A549 treated with CpdA at 1 μM for 4 hours (cell line): ENCODE results near the gene NDUFAF4. TPM values are rescaled to one million over a fixed set of nuclear protein-coding genes. Genes with fewer than 3 reads are reported as not detected.

Experiments used
- total RNA-seq: library from RNA; stranded (reverse); fragments of 200-300 nt; extraction: Qiagen RNA extraction; gene quantifications from 5 replicates; pipeline ENCODE4 v1.2.3, GENCODE V29; 2022; ENCODE audit warnings: low read depth

Gene NDUFAF4
- 33.0 to 53.9 TPM (median 50.0 TPM) in 5 replicates for total RNA-seq

DNA sequence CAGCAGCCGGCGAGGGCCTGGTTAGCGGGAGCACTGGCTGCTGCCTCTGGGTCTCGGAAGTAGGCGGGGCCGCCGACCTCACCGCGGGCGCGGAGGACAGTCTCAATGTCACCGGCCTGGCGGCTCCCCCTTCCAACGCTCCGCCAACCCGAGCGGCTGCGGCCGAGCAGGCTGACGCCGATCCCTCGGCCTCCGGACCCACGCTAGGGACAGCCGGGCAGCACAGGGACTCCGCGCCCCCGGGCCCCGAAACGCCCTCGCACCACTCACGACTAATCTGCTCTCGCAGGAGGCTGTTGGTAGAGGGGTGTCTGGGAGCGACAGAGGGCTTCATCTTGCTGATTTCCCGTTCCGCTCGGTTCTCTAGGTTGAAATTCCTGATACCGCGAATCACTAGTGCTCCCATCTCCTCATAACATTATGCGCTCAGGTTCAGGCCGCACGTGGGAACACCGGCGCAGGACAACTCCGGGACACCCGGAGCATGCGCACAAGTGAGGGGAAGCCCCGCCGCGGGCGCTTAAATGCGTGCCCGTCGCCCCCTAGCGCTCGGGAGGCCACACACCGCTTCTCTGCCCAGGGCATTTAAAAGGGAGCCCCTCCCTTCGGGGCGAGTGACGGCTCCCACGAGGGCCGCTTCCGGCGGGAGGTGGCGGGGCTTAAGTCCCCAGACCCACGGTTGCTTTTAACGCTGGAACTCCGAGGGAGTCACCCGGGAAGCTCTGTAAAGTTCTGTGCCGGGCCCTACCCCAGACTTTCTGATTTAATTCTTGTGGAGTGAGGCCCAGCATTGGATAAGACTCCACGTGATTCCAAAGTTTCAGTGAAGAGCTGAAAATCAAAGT, at the start of gene NDUFAF4:
Gene NDUFAF4, minus strand, starts transcription at position 496 of the 845 bp plus-strand sequence. Its CDS starts 90 bp downstream, at position 406.

Other genes starting within 250 kb of the NDUFAF4 start
- 0.47 to 0.61 TPM (median 0.53 TPM) in 5 replicates for gene GPR63, start 60.4 kb downstream of the NDUFAF4 start, total RNA-seq
- 0.16 to 0.30 TPM in 2 of 5 replicates, not detected in the others for gene KLHL32, start 26.8 kb upstream of the NDUFAF4 start, total RNA-seq